ENCODE measurements around the gene RIPPLY1.
A peak's percentile ranks its signal among the peaks of the same experiment; 100 is the strongest.
"Not testable (repeated sequence)": the region's sequence is repeated elsewhere in the genome, so short reads cannot be mapped to it uniquely, and the experiment has no call there.

RIPPLY1 gene

GRCh38 chrX:106917830-106918500 lies 14.8 kb upstream of the RIPPLY1 start:
- DNase-seq (ENCODE audit: low read depth, low spot score), result peak; percentile 39
- no peak overlapping the region for H3K27ac ChIP-seq

GRCh38 chrX:106912864-106913263 lies 9.7 kb upstream of the RIPPLY1 start:
- DNase-seq (ENCODE audit: low read depth, low spot score), result no peak
- H3K27ac ChIP-seq, result no peak overlapping the region

GRCh38 chrX:106906361-106906760 lies 3.2 kb upstream of the RIPPLY1 start:
- DNase-seq (ENCODE audit: low read depth, low spot score), result no peak
- no peak overlapping the region for H3K27ac ChIP-seq

- no peak overlapping the region for H3K27ac ChIP-seq
These were observed 2.0 kb upstream of the RIPPLY1 start for GRCh38 chrX:106905064-106905708.

GRCh38 chrX:106903856-106904528 lies 851 bp upstream of the RIPPLY1 start:
- H3K27ac ChIP-seq, result no peak overlapping the region
- no peak for DNase-seq (ENCODE audit: low read depth, low spot score)

More at GRCh38 chrX:106905064-106905708, 2.0 kb upstream of the RIPPLY1 start:
- no peak for DNase-seq (ENCODE audit: low read depth, low spot score)

- H3K27ac ChIP-seq, result no peak overlapping the region
- DNase-seq (ENCODE audit: low read depth, low spot score), result no peak
These were observed 457 bp downstream of the RIPPLY1 start for GRCh38 chrX:106902684-106903083.

GRCh38 chrX:106901781-106902219 lies 1.3 kb downstream of the RIPPLY1 start:
- no peak overlapping the region for H3K27ac ChIP-seq
- DNase-seq (ENCODE audit: low read depth, low spot score), result no peak

GRCh38 chrX:106901341-106901740 lies 1.8 kb downstream of the RIPPLY1 start:
- no peak overlapping the region for H3K27ac ChIP-seq
- DNase-seq (ENCODE audit: low read depth, low spot score), result no peak

GRCh38 chrX:106899841-106900240 lies 3.3 kb downstream of the RIPPLY1 start:
- H3K27ac ChIP-seq, result no peak overlapping the region
- DNase-seq (ENCODE audit: low read depth, low spot score), result no peak

- no peak overlapping the region for H3K27ac ChIP-seq
- DNase-seq (ENCODE audit: low read depth, low spot score), result no peak
These were observed 3.9 kb downstream of the RIPPLY1 start for GRCh38 chrX:106899276-106899675.

- no peak for DNase-seq (ENCODE audit: low read depth, low spot score)
- H3K27ac ChIP-seq, result no peak overlapping the region
These were observed 4.7 kb downstream of the RIPPLY1 start for GRCh38 chrX:106898462-106898861.

GRCh38 chrX:106897259-106897658 lies 5.9 kb downstream of the RIPPLY1 start:
- no peak overlapping the region for H3K27ac ChIP-seq
- no peak for DNase-seq (ENCODE audit: low read depth, low spot score)

- H3K27ac ChIP-seq, result peak overlapping the region; percentile 42
- no peak for DNase-seq (ENCODE audit: low read depth, low spot score)
These were observed 8.1 kb downstream of the RIPPLY1 start for GRCh38 chrX:106894978-106895452.

- H3K27ac ChIP-seq, result peak overlapping the region; percentile 42
- no peak for DNase-seq (ENCODE audit: low read depth, low spot score)
These were observed 8.7 kb downstream of the RIPPLY1 start for GRCh38 chrX:106894392-106894909.

- DNase-seq (ENCODE audit: low read depth, low spot score), result no peak
- H3K27ac ChIP-seq, result no peak overlapping the region
These were observed 11.2 kb downstream of the RIPPLY1 start for GRCh38 chrX:106891762-106892460.

- H3K27ac ChIP-seq, result no peak overlapping the region
- DNase-seq (ENCODE audit: low read depth, low spot score), result no peak
These were observed 13.7 kb downstream of the RIPPLY1 start for GRCh38 chrX:106889468-106889867.

GRCh38 chrX:106875151-106875550 lies 28.0 kb downstream of the RIPPLY1 start:
- DNase-seq (ENCODE audit: low read depth, low spot score), result no peak

GRCh38 chrX:106874075-106874474 lies 29.1 kb downstream of the RIPPLY1 start:
- no peak for DNase-seq (ENCODE audit: low read depth, low spot score)
- no peak overlapping the region for H3K27ac ChIP-seq

More at GRCh38 chrX:106875151-106875550, 28.0 kb downstream of the RIPPLY1 start:
- H3K27ac ChIP-seq, result no peak overlapping the region

GRCh38 chrX:106872796-106873195 lies 30.3 kb downstream of the RIPPLY1 start:
- H3K27ac ChIP-seq; DNase-seq (ENCODE audit: low read depth, low spot score): not testable (repeated sequence)

- H3K27ac ChIP-seq, result no peak overlapping the region
- no peak for DNase-seq (ENCODE audit: low read depth, low spot score)
These were observed 39.4 kb downstream of the RIPPLY1 start for GRCh38 chrX:106863697-106864096.

All from epithelial cell of prostate (primary cell).